Central memory CD4-positive, alpha-beta T cell (primary cell): Measurements from ENCODE around the gene USP7.
"Not testable (repeated sequence)": the region's sequence is repeated elsewhere in the genome, so short reads cannot be mapped to it uniquely, and the experiment has no call there.

Experiments
- DNase-seq: peaks from one replicate; pipeline ENCODE4 v3.0.0; 2022

USP7 gene

GRCh38 chr16:8898660-8899318 is 64.9 kb downstream of the USP7 start:
- DNase-seq: no peak

GRCh38 chr16:8894736-8895334 is 68.9 kb downstream of the USP7 start:
- DNase-seq: no peak

- DNase-seq: no peak
These were observed 69.6 kb downstream of the USP7 start for GRCh38 chr16:8893976-8894690.

- no peak for DNase-seq
These were observed 70.3 kb downstream of the USP7 start for GRCh38 chr16:8893426-8893825.

- no peak for DNase-seq
These were observed 71.6 kb downstream of the USP7 start for GRCh38 chr16:8892101-8892575.

GRCh38 chr16:8890549-8890921 is 73.2 kb downstream of the USP7 start:
- DNase-seq: no peak

- DNase-seq: no peak
These were observed 73.7 kb downstream of the USP7 start for GRCh38 chr16:8889893-8890548.

GRCh38 chr16:8888951-8889892 is 74.5 kb downstream of the USP7 start:
- no peak for DNase-seq

- DNase-seq: no peak
These were observed 75.7 kb downstream of the USP7 start for GRCh38 chr16:8887952-8888560.

GRCh38 chr16:8887431-8887765 is 76.3 kb downstream of the USP7 start:
- DNase-seq: no peak

GRCh38 chr16:8886593-8887430 is 76.9 kb downstream of the USP7 start:
- no peak for DNase-seq

- DNase-seq: no peak
These were observed 77.8 kb downstream of the USP7 start for GRCh38 chr16:8885674-8886592.

- no peak for DNase-seq
These were observed 80.9 kb downstream of the USP7 start for GRCh38 chr16:8882725-8883377.

GRCh38 chr16:8882041-8882617 is 81.6 kb downstream of the USP7 start, which contains the start of gene LITAFD:
Gene LITAFD, plus strand, starts transcription at chr16:8882351. Its CDS starts 2,005 bp downstream, at chr16:8884356.
- DNase-seq: no peak

- DNase-seq: no peak
These were observed 82.7 kb downstream of the USP7 start for GRCh38 chr16:8880839-8881510.

- no peak for DNase-seq
These were observed 85.2 kb downstream of the USP7 start for GRCh38 chr16:8878523-8878911.

- DNase-seq: no peak
These were observed 85.7 kb downstream of the USP7 start for GRCh38 chr16:8877894-8878522.

GRCh38 chr16:8875317-8875716 is 88.4 kb downstream of the USP7 start:
- not testable (repeated sequence) for DNase-seq
